ENCODE measurements around the gene DIO1.
A peak's percentile ranks its signal among the peaks of the same experiment; 100 is the strongest.

Gene DIO1

GRCh38 chr1:53895421-53895820 lies 1.4 kb downstream of the DIO1 start:
- DNase-seq = no peak

- DNase-seq = peak; percentile 74
Measured at GRCh38 chr1:53896635-53897229, 2.7 kb downstream of the DIO1 start.

DNA sequence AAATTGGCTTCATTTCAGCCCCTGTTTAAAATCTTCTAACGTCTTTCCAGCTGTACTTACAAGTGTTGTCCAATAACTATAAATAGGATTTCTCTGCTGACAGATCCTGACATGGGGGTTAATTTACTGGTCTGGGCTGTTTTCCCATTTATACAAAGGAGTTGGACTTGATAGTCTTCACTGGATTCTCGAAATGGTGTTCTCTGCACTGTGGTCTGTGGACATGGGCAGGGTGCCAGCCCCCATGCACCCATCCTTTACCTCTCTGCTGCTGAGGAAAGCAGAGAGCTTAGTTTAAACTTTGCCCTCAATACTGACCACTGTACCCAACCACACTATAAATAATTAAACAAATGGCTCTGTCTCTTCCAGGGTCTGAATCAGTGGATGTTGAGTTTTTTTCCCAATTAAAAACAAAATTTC lies 5.2 kb downstream of the DIO1 start:
- DNase-seq = no peak

DNA sequence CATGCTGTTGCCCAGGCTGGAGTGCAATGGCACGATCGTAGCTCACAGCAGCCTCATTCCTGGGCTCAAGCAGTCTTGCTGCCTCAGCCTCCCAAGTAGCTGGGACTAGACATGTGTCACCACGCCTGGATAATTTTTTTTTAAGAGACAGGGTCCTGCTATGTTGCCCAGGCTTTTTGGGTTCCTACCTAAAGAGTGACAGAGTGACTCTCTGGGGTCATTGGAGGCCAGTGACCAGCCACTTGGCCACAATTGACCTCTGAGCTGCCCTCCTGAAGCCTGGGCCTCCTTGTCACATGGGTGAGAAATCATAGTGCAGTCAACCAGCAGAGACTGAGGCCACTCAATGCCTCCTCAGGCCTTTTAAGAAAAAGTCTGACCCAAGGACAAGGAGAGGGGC lies 5.7 kb downstream of the DIO1 start:
- DNase-seq = no peak

DNA sequence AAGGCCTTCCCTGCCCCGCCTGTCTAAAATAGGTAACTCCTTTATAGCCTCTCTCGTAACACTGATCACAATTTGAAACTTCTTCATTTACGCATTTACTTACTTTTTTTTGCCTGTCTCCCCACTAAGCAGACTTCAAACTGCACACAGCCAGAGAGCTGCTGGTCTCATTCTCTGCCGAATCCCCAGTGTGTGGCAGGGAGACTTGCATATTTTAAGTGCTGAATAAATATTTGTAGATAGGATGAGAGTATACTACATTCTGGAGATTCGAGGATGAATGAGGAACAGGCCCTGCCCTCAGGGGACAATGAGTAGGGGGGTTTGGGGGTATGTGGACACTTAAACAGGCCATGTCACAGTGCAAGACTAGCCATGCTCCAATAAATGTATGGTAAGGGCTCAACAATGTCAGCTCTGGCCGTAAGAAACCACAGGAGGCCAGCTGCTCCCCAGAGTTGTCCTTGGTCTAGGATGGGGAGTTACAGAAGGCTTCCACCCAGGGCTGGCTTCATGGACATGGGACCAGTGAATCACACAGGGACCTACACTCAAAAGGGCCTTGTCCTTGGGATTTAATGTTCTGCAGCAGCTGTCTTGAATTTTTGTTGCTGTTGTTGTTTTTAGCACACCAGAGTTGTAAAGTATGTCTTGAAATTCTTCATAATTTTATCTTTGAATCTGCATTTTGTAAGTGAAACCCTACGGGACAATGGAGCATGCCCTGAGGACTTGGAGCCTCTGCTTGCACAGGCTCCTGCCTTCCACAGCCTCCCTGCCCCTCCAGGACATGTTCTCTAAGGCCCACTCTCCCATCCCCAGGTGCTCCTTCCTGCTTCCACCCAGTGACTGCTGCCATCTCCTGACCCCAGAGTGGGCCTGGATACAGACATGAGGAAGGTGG lies 8.5 kb downstream of the DIO1 start:
- no peak for DNase-seq

DNA sequence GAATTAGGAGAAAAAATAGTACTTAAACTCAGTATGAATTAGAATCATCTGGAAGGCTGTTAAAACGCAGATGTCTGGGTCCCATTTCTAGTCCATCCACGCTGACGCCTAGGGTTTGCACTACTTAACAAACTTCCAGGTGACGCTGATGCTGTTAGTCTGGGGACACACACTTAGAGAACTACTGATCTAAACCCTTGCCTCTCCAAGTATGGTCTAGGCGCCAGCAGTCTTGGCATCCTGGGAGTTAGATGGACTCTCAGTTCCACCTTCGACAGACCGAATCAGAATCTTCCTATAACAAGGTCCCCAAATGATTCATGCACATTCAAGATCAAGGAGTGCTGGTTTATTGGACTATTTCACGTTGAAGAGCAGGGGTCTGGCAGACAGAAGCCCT lies 11.5 kb downstream of the DIO1 start:
- no peak for DNase-seq

DNA sequence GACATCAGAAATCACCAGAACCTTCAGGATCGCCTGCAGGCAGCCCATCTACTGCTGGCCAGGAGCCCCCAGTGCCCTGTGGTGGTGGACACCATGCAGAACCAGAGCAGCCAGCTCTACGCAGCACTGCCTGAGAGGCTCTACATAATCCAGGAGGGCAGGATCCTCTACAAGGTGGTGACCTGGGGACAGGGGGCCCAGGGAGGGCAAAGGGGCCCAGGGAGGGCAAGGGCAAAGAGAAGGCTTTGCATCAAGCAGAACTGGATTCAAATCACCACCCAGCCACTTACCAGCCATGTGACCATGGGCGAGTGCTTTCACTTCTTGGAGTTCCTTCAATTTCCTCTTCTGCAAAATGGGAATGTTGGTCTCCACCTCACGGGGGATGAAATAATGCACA lies 12.1 kb downstream of the DIO1 start:
- no peak for DNase-seq

- DNase-seq = no peak
Measured at GRCh38 chr1:53909946-53910345, 16.0 kb downstream of the DIO1 start.

- no peak for DNase-seq
Measured at GRCh38 chr1:53911442-53911841, 17.5 kb downstream of the DIO1 start.

DNA sequence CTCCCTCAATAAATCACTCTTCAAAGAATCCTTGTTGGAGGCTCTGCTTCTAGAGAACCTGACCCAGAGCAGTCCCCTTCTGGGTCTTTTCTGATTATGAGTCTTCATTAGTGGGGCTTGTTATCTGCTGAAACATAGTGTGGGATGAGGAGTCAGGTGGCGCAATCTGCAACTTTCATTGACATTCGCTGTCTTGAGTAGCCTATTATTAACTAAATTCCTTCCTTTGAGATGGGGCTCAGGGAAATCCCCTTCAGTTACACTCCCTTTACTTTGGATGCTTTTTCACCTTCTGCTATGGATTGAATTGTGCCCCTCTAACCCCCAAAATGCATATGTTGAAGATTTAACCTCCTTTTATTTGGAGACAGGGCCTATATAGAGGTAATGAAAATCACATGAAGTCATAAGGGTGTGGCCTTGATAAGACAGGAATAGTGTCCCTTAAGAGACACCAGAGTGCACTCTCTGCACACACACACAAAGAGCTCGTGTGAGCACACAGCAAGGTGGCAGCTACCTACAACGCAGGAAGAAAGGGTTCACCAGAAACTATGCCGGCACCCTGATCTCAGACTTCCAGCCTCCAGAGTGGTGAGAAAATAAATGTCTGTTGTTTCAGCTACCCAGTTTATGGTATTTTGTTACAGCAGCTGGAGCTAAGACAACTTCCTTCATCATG lies 19.5 kb downstream of the DIO1 start:
- no peak for DNase-seq

DNA sequence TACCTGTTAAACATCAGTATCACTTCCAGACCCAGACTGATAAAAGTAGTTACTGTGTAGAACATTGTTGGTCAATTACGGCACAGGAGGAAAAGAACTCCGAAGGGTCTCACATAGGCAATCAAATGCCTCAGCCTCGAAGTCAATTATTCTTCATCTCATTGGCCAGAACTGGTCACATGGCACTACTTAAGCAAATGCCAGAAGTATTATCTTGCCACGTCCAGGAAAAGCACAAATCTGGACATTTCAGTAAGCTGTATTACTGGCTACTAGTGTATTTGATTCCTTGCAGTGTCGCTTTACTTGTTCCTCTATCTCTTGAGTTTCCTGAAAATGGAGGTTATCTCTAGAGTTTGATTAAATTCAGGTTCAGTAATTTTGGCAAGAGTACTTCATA lies 24.4 kb downstream of the DIO1 start:
- DNase-seq = no peak

DNA sequence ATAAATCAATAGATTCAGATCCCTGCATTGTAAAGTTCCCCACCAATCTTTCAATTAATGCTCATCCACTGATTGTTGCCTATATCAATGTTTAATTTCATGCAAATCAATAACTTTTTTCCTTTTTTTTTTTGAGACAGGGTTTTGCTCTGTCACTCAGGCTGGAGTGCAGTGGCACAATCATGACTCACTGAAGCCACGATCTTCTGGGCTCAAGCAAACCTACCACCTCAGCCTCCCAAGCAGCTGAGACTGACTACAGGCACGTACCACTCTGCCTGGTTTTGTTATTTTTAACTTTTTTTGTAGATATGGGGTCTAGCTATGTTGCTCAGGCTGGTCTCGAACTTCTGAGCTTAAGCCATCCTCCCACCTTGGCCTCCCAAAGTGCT lies 25.7 kb downstream of the DIO1 start:
- DNase-seq = no peak

GRCh38 chr1:53927376-53927881 lies 33.4 kb downstream of the DIO1 start:
- no peak for DNase-seq

- no peak for DNase-seq
Measured at GRCh38 chr1:53929246-53929960, 35.4 kb downstream of the DIO1 start.

DNA sequence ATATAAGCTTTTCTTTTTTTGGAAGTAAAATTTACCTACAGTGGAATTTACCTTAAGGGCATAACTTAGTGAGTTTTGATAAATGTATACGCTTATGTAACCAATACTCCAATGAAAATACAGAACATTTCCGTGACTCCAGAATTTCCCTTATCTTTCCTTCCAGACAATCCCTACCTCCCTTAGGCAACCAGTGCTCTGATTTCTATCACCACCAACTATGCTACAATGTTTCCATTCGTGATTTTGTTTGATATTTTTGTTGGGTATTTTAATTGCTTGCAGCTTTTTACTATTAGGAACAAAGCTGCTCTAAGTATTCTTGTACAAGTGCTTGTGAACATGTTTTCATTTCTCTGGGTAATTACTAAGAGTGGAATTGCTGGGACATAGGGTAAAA lies 36.9 kb downstream of the DIO1 start:
- no peak for DNase-seq

- no peak for DNase-seq
Measured at GRCh38 chr1:53931523-53931922, 37.5 kb downstream of the DIO1 start.

DNA sequence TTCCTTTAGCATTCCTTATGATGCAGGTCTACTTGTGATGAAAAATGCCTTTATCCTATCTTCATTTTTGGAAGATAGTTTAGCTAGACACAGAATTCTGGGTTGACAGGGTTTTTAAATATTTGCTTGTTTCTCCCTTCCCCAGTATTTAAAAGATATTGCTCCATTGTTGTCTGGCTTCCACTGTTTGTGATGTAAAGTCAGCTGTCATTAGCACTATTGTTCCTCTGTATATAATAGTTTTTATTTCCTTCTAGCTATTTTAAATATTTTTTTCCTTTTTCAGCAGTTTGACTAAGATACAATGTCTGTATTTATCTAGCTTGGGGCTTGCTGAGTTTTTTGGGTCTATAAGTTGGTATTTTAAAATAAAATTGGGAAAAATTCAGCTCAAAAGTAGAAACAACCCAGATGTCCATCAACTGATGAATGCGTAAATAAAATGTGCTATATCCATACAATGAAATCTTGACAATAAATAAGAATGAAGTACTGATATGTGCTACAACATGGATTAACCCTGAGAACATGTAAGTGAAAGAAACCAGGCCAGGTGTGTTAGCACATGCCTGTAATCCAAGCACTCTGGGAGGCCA lies 40.3 kb downstream of the DIO1 start:
- DNase-seq = no peak

DNA sequence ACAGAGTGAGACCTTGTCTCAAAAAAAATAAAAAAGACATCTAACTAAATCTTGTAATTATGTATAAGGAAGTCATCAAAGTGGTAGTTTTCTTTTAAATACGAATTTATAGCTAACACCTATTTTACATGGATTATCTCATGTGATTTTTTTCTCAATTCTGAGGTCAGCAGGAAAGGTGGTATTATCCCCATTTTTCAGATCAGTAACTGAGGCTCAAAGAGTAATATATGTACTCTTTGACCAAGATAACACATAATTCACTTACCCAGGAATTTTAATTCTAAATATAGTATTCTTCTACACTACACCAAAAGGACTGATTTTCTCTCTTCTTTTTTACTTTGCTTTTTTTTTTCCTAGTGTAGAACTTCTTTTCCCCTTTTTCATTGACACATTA lies 42.4 kb downstream of the DIO1 start:
- no peak for DNase-seq

DNA sequence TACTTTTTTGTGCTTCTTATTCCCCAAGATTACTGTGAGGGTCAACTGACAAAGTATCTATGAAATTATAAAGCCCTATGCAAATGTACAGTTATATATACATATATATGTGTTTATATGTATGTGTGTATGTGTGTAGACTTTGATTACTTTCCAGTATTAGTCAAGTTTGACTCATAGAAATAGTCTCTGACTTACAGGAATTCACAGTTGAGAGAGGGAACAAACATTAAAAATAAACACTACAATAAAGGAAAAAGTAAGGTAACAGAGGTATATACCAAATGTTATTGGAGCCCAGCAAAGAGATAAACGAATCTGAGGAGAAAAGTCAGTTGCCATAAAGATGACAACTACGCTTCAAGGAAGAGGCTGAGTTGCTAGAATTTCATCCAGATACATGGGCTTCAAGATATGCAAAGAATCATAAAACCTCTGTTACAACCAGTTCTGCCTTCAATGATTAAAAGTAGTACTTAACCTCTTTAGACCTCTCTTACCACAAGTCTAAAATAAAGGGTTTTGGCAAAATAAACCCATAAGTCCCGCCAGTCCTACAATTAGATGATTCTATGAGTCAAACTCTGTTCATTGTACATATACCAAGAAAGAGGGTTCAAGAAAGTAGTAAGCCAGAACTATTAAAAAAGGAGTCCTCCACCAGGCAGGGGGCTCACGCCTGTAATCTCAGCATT lies 44.3 kb downstream of the DIO1 start:
- no peak for DNase-seq

- no peak for DNase-seq
Measured at GRCh38 chr1:53942127-53942957, 48.4 kb downstream of the DIO1 start.

GRCh38 chr1:53943090-53943489 lies 49.1 kb downstream of the DIO1 start:
- DNase-seq = no peak
